HG03097 (cell line): ENCODE results near the gene REV3L.

Experiments
- ATAC-seq: cut with Tn5 transposase; IDR thresholded peaks from one replicate; pipeline ENCODE4 v1.9.1; 2021; ENCODE audit not compliant: unreplicated experiment, low FRiP score

The REV3L gene

GRCh38 chr6:111472933-111473435 lies 10.0 kb downstream of the REV3L start:
- no peak for ATAC-seq

- no peak for ATAC-seq
These were observed 11.1 kb downstream of the REV3L start for GRCh38 chr6:111471958-111472357.

GRCh38 chr6:111471533-111471932 lies 11.5 kb downstream of the REV3L start:
- no peak for ATAC-seq

- ATAC-seq, result no peak
These were observed 12.0 kb downstream of the REV3L start for GRCh38 chr6:111470991-111471390.

GRCh38 chr6:111469543-111469942 lies 13.5 kb downstream of the REV3L start:
- no peak for ATAC-seq

GRCh38 chr6:111468329-111469012 lies 14.5 kb downstream of the REV3L start:
- ATAC-seq, result no peak

GRCh38 chr6:111464184-111464583 lies 18.8 kb downstream of the REV3L start:
- no peak for ATAC-seq

- no peak for ATAC-seq
These were observed 20.1 kb downstream of the REV3L start for GRCh38 chr6:111462770-111463391.

GRCh38 chr6:111461860-111462259 lies 21.2 kb downstream of the REV3L start:
- ATAC-seq, result no peak

GRCh38 chr6:111458670-111459232 lies 24.3 kb downstream of the REV3L start:
- no peak for ATAC-seq

- no peak for ATAC-seq
These were observed 26.8 kb downstream of the REV3L start for GRCh38 chr6:111456208-111456607.

- no peak for ATAC-seq
These were observed 32.4 kb downstream of the REV3L start for GRCh38 chr6:111450636-111451035.

- no peak for ATAC-seq
These were observed 32.9 kb downstream of the REV3L start for GRCh38 chr6:111450087-111450486.

- no peak for ATAC-seq
These were observed 33.9 kb downstream of the REV3L start for GRCh38 chr6:111449129-111449528.

- ATAC-seq, result no peak
These were observed 36.0 kb downstream of the REV3L start for GRCh38 chr6:111447051-111447450.

- no peak for ATAC-seq
These were observed 37.2 kb downstream of the REV3L start for GRCh38 chr6:111445861-111446267.

GRCh38 chr6:111444794-111445193 lies 38.2 kb downstream of the REV3L start:
- no peak for ATAC-seq

GRCh38 chr6:111441678-111442243 lies 41.3 kb downstream of the REV3L start:
- ATAC-seq, result no peak

GRCh38 chr6:111439171-111439570 lies 43.8 kb downstream of the REV3L start:
- ATAC-seq, result no peak

GRCh38 chr6:111437573-111437972 lies 45.4 kb downstream of the REV3L start:
- no peak for ATAC-seq

- no peak for ATAC-seq
These were observed 50.5 kb downstream of the REV3L start for GRCh38 chr6:111432511-111432910.
